ENCODE results near the gene NUAK1.

The NUAK1 gene

GRCh38 chr12:106042037-106042436 is 96.7 kb downstream of the NUAK1 start:
- in situ Hi-C loops (cut with HindIII; ENCODE audit: low sequenced_read_pairs): no loop called here

DNA sequence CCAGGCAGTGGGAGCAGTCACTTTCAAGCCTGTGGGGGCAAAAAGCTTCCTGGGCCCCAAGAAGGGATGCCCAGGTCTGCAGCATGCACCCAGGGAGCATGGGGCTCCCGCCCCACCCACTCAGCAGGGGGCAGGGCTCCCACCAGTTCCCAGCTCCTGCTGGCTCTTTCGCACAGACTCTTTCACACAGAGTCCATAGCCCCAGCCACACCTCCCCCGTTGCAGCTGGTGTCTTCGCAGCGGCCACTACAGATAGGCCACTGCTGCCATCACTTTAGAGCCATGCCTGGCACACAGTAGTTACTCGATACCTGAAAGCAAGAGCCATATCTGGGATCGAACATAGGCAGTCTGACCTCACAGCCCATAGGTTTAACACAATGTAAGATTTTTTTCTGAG is 98.2 kb downstream of the NUAK1 start:
- in situ Hi-C loops (cut with HindIII; ENCODE audit: low sequenced_read_pairs): no loop called here

DNA sequence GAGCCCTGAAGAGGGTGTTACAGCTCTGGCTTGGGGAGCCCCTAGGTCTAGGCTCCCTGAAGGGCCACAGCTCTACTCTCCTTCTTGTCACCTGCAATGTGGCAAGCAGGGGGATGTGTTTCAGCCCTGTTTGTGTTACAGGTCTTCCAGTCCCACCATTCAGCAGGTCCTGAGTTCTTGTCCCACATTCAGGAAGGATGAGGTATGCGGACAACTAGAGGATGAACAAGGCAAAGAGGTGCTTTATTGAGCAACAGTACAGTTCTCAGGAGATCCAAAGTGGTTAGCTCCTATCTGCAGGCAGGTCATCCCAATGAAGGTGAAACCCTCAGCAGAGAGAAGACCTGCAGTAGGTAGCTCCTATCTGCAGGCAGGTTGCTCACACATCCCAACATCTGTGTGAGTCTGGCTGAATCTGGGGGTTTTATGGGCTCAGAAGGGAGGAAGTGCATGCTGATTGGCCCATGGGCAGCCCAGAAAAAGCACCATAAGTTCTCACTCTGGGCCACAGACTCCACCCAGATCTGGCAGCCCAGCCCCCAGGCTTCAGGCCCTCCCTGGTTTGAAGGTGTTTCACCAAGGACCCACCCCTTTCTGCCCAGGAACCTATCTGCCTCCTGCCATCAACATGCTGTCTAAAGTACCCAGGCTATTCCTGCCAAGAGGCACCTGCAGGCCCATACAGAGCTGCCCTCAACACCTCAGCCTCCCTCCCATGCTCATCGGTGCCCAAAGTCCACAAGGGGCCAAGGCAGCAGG is 98.9 kb downstream of the NUAK1 start:
- in situ Hi-C loops (cut with HindIII; ENCODE audit: low sequenced_read_pairs): no loop called here

DNA sequence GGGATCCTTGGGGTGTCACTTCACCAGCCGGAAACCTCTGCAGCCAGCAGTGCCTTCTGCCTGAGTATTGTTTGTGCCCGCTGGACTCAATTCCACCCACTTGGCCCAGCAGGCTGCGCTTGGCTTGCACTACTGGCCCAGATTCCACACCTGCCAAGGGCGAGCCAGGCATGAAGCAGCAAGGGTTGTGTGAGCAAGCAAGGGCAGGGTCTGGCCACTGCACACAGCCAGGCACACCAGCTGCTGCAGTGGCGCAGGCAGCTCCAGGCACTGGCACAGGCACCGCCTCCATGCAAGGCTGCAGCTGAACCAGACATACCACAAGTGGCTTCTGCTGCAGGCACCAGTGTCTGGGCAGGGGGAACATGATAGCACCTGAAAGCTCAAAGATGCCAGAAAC is 99.5 kb downstream of the NUAK1 start:
- in situ Hi-C loops (cut with HindIII; ENCODE audit: low sequenced_read_pairs): no loop called here

DNA sequence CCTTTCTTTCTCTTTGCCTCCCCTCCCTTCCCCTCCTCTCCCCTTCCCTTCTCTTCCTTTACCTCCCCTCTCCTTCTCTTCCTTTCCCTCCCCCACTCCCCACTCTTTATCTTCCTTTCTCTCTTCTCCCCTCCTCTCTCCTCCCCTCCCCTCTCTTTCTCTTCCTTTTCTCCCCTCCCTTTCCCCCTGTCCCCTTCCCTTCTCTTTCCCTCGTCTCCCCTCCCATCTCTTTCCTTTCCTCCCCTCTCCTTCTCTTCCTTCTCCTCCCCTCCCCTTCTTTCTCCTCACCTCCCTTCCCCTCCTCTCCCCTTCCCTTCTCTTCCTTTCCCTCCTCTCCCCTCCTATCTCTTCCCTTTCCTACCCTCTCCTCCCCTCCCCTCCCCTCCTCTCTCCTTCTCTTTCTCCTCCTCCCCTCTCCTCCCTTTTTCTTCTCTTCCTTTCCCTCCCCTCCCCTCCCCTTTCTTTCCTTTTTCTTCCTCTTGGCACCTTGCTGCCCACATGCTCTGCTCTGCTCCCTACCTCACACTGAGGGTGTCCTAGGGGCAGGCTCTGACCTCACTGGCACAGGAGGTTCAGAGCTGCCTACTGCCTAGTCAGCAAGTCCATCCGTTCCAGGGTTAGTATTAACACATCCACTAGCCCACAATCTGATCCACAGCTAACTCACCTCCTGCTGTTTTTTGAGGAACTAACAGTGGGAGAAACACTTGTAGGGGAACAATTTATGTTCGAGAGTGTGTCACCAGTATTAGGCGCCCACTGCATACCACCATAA is 101.0 kb downstream of the NUAK1 start:
- in situ Hi-C loops (cut with HindIII; ENCODE audit: low sequenced_read_pairs): no loop called here

- in situ Hi-C loops (cut with HindIII; ENCODE audit: low sequenced_read_pairs): no loop called here
Measured at GRCh38 chr12:106035421-106035820, 103.3 kb downstream of the NUAK1 start.

GRCh38 chr12:106034316-106034715 is 104.4 kb downstream of the NUAK1 start:
- in situ Hi-C loops (cut with HindIII; ENCODE audit: low sequenced_read_pairs): no loop called here

GRCh38 chr12:106033161-106033675 is 105.5 kb downstream of the NUAK1 start:
- in situ Hi-C loops (cut with HindIII; ENCODE audit: low sequenced_read_pairs): no loop called here

- in situ Hi-C loops (cut with HindIII; ENCODE audit: low sequenced_read_pairs): no loop called here
Measured at GRCh38 chr12:106032623-106032925, 106.2 kb downstream of the NUAK1 start.

- in situ Hi-C loops (cut with HindIII; ENCODE audit: low sequenced_read_pairs): no loop called here
Measured at GRCh38 chr12:106031761-106032622, 106.8 kb downstream of the NUAK1 start.

GRCh38 chr12:106030210-106031071 is 108.3 kb downstream of the NUAK1 start:
- in situ Hi-C loops (cut with HindIII; ENCODE audit: low sequenced_read_pairs): no loop called here

- in situ Hi-C loops (cut with HindIII; ENCODE audit: low sequenced_read_pairs): no loop called here
Measured at GRCh38 chr12:106029532-106029931, 109.2 kb downstream of the NUAK1 start.

- in situ Hi-C loops (cut with HindIII; ENCODE audit: low sequenced_read_pairs): no loop called here
Measured at GRCh38 chr12:106027911-106028310, 110.8 kb downstream of the NUAK1 start.

DNA sequence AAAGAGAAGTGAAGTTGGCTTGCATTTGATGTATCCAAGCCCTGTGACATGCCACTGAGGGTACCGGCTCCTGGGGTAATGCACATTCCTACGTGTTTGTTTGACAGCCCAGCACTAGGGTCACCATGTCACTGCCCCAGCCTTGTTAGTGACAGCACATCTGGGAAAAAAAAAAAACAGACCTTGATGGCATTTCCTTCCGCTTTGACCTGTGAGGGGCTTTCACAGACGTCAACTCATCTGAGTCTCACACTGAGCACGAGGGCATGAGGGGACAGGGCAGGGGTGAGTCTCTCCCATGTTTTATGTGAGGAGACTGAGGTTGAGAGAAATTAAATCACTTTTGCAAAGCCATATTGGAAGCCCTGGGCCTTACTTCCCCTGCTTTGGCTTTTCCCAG is 111.5 kb downstream of the NUAK1 start:
- in situ Hi-C loops (cut with HindIII; ENCODE audit: low sequenced_read_pairs): no loop called here

DNA sequence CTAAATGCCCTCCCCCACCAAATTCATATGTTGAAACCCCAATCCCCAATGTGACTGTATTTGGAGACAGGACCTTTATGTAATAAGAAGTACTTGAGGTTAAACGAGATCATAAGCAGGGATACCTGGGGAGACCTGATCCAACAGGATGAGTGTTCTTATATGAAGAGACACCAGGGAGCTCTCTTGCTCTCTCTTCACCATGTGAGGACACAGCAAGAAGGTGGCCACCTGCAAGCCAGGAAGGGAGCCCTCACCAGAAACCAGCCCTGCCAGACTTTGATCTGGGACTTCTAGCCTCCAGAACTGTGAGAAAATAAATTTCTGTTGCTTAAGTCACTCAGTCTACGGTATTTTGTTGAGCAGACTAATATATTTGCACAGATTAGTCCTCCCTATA is 113.6 kb downstream of the NUAK1 start:
- in situ Hi-C loops (cut with HindIII; ENCODE audit: low sequenced_read_pairs): no loop called here

- in situ Hi-C loops (cut with HindIII; ENCODE audit: low sequenced_read_pairs): loop anchor here (5.0 kb wide), 1 partner anchor 69 kb away; no protein-coding TSS in a partner anchor
Measured at GRCh38 chr12:106023039-106023438, 115.7 kb downstream of the NUAK1 start.

DNA sequence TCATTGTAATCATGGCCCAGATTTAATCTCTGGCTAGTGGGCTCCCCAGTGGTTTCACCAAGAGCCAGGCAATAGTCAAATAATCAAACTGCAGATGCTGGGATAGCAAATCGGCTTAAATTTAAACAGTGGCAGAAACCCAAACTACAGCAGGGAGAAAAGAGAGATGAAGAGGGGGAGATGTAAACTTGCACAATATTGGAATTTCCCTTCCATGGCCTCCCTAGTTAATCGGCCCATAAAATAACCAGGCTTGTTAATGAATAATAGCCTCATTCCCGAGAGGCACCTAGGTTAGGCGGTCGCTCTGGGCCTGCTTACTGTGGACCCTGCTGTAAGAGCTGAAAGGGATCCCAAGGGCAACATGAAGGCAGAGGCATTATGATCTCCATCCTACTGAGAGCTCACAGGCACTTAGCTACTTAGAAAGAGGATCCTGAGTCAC is 116.2 kb downstream of the NUAK1 start:
- in situ Hi-C loops (cut with HindIII; ENCODE audit: low sequenced_read_pairs): loop anchor here (5.0 kb wide), 1 partner anchor 70 kb away; no protein-coding TSS in a partner anchor

- in situ Hi-C loops (cut with HindIII; ENCODE audit: low sequenced_read_pairs): loop anchor here (5.0 kb wide), 1 partner anchor 71 kb away; no protein-coding TSS in a partner anchor
Measured at GRCh38 chr12:106021516-106021915, 117.2 kb downstream of the NUAK1 start.

DNA sequence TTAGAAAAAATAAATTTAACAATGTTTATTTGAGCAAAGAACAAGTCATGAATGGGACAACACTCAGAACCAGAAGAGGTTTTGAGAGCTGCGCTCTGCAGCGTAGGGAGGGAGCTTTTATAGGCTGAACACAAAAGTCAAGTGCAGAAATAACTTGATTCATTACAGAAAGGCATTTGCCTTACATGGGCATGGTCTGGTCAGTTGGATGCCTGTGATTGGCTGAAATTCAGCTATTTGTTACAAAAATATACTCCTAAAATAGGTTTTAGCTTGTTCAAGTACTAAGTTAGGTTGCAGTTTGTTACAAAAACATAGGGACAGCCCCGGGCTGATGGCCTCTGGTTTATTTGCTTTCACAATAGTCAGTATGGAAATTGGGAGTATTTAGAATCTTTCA is 118.0 kb downstream of the NUAK1 start:
- in situ Hi-C loops (cut with HindIII; ENCODE audit: low sequenced_read_pairs): loop anchor here (5.0 kb wide), 1 partner anchor 72 kb away; no protein-coding TSS in a partner anchor

DNA sequence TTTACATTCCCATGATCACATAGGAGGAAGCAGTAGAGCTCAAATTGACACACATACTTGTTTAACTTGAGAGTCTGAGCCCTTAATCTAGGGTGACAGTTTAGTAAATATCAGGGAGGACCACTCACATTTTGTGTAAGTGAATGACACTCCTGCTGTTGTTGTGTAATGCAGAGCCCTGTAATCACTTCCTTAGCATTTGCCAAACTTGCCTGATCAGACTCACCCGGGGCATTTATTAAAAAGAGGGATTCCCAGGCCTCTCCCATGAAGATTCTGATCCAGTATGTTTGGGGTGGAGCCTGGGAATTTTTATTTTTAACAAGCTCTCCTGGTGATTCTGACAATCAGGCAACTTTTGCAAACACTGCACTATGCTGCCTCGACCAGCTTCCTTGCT is 119.6 kb downstream of the NUAK1 start:
- in situ Hi-C loops (cut with HindIII; ENCODE audit: low sequenced_read_pairs): no loop called here

Measured in endothelial cell of hepatic sinusoid (primary cell).